HG03378 (cell line): Measurements from ENCODE around the gene SLC38A2.

Source experiments
- ATAC-seq: cut with Tn5 transposase; IDR thresholded peaks from one replicate; pipeline ENCODE4 v1.9.1; 2021; ENCODE audit warnings: mild to moderate bottlenecking, moderate library complexity; ENCODE audit not compliant: unreplicated experiment

The SLC38A2 gene

GRCh38 chr12:46362895-46363581 is 9.5 kb downstream of the SLC38A2 start:
- no peak for ATAC-seq

DNA sequence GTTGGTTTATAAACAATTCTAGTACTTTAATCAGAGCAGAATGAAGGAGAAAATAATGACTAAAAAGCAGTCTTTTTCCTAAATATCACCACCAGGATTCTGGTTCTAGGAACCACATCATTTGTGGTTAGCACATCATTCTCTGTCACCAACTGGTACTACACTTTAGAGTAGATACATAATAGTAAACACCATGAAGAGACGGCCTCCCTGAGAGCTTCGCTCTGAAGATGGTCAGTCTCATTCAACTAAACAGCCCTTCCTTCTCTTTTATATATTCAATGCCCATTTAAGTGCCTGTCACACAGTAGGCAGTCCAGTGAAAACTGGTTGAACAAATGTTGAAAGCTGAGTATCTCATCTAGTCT is 10.9 kb downstream of the SLC38A2 start:
- ATAC-seq = no peak

- ATAC-seq = peak; percentile 70
Observed at GRCh38 chr12:46360908-46361666, 11.5 kb downstream of the SLC38A2 start.

DNA sequence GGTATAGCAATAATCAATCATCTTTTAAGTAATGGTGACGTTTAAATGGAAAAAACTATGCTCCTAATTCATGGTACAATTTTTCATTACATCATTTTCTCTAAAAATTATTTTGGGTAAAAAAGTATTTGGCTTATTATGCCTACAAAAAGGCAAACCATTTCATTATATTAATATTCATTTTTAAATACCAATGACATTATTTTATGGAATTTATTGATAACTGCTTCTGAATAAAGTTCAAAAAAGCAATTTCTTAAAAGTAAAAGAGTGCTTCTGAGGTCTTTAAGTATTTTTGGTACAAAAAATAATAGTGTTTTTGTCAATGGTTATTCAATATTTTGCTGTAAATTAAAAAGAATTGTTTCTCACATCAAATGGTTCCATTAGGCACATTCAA is 12.2 kb downstream of the SLC38A2 start:
- no peak for ATAC-seq

- no peak for ATAC-seq
Observed at GRCh38 chr12:46359667-46360280, 12.8 kb downstream of the SLC38A2 start.

DNA sequence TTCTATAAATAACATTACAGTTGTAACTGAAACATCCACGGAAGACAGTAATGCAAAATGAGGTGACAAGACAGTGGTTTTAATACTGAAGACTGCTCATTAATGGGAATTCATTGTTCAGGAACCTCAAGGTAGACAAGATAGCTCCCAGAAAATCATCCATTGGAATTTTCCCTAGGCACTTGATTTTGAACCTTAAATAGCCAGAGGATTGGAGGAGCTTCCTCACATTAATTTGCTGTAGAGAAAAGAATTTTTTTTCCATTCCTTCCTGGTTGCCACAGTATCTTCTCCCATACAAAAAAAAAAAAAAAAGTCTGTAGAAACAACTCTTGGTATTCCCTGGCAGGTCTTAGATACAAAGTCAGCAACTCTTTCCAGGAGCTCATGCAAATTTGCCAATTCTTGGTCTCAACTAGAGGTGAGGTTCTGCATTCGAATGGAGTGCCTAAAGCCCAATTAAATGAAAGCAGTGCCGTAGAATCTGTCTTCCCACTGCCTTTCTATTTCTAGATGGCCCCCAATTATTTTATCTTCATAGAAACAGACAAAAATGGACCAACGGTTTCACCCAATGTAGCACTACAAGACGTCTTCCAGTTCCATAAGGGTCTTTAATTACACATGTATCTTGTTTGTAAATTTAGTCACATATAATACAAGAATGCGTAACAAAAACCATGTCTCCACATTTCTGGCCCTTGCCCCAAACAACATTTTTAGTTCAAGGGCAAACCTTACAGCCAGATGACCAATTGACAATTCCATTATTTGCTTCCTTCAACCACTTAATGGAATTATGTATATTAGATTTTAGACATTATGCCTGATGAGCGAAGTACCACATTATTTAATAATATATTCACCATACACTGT is 13.5 kb downstream of the SLC38A2 start:
- ATAC-seq = no peak

GRCh38 chr12:46358325-46358700 is 14.3 kb downstream of the SLC38A2 start:
- no peak for ATAC-seq

- no peak for ATAC-seq
Observed at GRCh38 chr12:46357438-46358324, 14.9 kb downstream of the SLC38A2 start.

- no peak for ATAC-seq
Observed at GRCh38 chr12:46356655-46357437, 15.7 kb downstream of the SLC38A2 start.

DNA sequence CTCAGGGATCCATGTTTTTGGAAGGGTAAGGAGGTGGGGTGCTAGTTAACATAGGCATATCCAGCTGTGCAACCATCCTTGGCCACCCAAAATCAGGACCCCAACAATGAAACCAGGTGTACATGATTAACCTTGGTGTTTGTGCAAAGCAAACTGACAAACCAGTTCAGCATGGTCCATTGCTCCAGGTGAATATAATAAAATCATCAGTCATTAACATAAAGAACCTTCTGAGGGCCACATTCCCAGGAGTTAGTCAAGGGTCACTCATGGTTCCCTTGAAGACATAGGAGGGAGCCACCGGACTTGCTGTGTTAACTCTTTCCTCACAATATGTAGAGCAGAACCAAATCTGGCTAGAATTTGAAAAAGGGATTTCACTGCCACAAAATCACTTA is 17.8 kb downstream of the SLC38A2 start:
- ATAC-seq = no peak

DNA sequence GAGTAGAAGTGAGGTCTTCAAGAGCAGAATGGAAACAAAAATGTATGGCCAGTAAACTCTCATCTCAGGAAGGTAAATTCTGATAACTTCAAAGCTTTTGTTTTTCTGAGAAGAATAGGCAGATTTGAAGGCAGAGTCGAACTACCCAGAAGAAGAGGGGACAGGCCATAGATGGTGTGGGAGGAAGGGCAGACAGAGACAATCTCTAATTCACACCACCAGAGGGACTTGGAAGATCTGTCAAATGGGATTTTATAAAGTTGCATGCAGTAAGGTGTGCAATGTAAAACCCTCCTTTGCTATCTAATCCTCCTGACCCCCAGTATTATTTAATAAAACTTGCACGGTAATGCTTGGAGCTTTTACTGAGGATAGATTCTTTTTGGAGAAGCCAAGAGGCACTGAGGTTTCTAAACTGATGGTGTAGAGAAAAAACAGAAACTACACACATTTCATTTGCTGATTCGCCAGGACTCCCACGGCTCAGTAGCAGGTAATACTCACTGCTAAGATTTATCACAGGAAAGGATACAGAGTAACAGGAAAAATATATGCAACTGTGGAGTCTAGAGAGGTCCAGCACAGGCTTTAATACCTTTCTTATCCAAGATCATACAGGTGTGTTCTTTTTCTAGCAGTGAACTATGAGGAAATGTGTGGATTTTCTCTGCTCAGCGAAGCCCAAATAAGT is 18.3 kb downstream of the SLC38A2 start:
- no peak for ATAC-seq

GRCh38 chr12:46351886-46352650 is 20.5 kb downstream of the SLC38A2 start:
- no peak for ATAC-seq

DNA sequence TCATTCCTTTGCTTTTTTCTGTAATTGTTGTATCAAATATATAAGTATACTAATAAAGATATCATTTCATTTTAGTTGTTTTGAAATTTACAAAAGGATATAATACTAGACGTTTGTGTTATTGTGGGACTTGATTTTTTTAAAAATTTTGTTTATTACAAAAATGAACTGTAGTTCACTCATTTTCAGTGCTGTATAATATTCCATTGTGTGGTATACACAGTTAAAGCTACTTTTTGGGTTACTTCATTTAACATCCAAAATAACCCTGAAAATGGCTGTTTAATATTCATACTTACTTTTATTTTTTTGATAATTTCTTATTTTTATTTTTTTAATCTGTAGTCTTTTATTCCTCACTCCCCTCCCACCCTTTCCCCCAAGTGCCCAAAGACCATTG is 21.4 kb downstream of the SLC38A2 start:
- no peak for ATAC-seq

GRCh38 chr12:46349253-46349652 is 23.3 kb downstream of the SLC38A2 start:
- no peak for ATAC-seq

DNA sequence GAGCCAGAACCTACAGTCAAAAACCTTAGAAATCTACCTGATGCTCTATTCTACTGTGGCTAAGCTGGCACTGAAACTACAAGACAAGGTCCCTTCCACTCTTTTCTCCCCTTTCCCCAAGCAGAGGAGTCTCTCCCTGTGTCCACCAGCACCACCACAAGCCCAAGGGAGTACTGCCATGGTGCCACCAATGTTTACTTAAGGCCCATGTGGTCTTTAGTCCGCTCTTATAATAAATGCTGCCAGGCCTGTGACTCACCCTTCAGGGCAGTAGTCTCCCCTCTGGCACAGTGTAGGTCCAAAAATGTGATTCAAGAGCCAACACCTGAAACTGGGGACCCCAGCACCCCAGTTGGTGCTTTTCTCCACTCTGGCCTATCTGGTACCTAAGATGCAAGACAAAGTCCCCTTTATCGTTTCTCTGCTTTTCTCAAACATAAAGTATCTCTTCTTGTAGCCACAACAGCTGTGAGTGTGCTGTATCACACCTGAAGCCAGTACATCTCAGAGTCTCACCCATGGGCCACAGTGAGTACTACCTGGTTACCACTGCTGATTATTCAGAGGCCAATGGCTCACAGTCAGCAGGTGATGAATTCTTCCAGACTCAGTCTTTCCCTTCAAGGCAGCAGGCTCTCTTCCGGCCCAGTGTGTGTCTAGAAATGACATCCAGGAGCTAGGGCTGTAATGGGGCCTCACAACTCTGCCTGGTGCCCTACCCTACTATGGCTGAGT is 29.3 kb downstream of the SLC38A2 start:
- peak; percentile 11 for ATAC-seq

DNA sequence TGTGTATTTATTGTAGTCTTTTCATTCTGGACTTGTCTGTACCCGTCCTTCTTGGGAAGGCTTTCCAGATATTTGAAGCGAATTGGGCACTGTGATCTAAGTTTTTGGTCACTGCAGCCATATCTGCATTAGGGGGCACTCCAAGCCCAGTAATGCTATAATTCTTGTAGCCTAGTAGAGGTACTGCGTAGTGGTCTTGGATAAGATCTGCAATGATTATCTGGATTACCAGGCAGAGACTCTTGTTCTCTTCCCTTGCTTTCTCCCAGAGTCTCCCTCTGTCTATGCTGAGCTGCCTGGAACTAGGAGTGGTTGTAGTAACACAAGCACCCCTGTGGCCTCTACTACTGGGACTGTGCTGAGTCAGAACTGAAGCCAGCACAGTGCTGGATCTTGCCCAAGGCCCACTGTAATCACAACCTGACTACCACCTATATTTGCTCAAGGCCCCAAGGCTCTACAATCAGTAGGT is 30.0 kb downstream of the SLC38A2 start:
- ATAC-seq = peak; percentile 56

- no peak for ATAC-seq
Observed at GRCh38 chr12:46339051-46339450, 33.5 kb downstream of the SLC38A2 start.
